PC-9 (cell line): Measurements from ENCODE around the gene IFITM1. TPM values are rescaled to one million over a fixed set of nuclear protein-coding genes. Genes with fewer than 3 reads are reported as not detected.

Experiments used
- BruUV-seq: library from RNA; stranded (reverse); fragments of 400-500 nt; replicated peaks from 2 replicates; lab custom pipeline; 2021; lab: Mats Ljungman, UMichigan
- CTCF ChIA-PET: fragments of 300-600 bp; sonication (Branson Sonifier 250); formaldehyde crosslinking; loops from one replicate; lab custom pipeline; 2022; ENCODE audit warnings: antibody characterized with exemption; lab: Charles Lee
- POLR2A ChIA-PET: fragments of 300-600 bp; sonication (Branson Sonifier 250); formaldehyde crosslinking; loops from one replicate; lab custom pipeline; 2022; ENCODE audit warnings: antibody characterized with exemption; ENCODE audit not compliant: unreplicated experiment; lab: Charles Lee
- DNase-seq, 2 experiments: peaks; one replicate each; pipeline versions ENCODE4 v3.0.0 to v3.0.0-alpha.2; 2015 to 2022; ENCODE audit warnings: mixed read lengths in 1 of 2
- H2AFZ ChIP-seq: fragments of 200-600 bp; sonication (generic); 2 replicates; pipeline ENCODE4 v1.8.1; 2017; ENCODE audit warnings: antibody characterized with exemption
- H3F3A ChIP-seq: fragments of 200-600 bp; sonication (generic); 2 replicates; pipeline ENCODE4 v1.8.1; 2017; ENCODE audit warnings: antibody characterized with exemption, mild to moderate bottlenecking, low read depth; ENCODE audit not compliant: insufficient read depth
- H3K27ac ChIP-seq: fragments of 200-600 bp; sonication (generic); 2 replicates; pipeline ENCODE4 v1.6.1; 2016; ENCODE audit warnings: mixed run types
- H3K27me3 ChIP-seq: fragments of 200-600 bp; sonication (generic); 2 replicates; pipeline ENCODE4 v1.6.1; 2016; ENCODE audit warnings: low read depth, mixed run types; ENCODE audit not compliant: insufficient read depth
- H3K36me3 ChIP-seq: fragments of 200-600 bp; sonication (generic); 2 replicates; pipeline ENCODE4 v1.6.1; 2016; ENCODE audit warnings: low read depth, mixed run types
- H3K4me1 ChIP-seq: fragments of 200-600 bp; sonication (generic); replicated peaks from 2 replicates; pipeline ENCODE4 v1.6.1; 2016; ENCODE audit warnings: mixed run types; ENCODE audit not compliant: insufficient read depth
- H3K4me2 ChIP-seq: fragments of 200-600 bp; sonication (generic); 2 replicates; pipeline ENCODE4 v1.6.1; 2017; ENCODE audit warnings: mixed run types
- H3K4me3 ChIP-seq: fragments of 200-600 bp; sonication (generic); 2 replicates; pipeline ENCODE4 v1.6.1; 2016; ENCODE audit warnings: mixed run types
- H3K79me2 ChIP-seq: fragments of 200-600 bp; sonication (generic); 2 replicates; pipeline ENCODE4 v1.6.1; 2017; ENCODE audit warnings: low read depth, mixed run types
- H3K9me2 ChIP-seq: fragments of 200-600 bp; sonication (generic); 2 replicates; pipeline ENCODE4 v1.8.1; 2017; ENCODE audit warnings: mild to moderate bottlenecking; ENCODE audit not compliant: insufficient read depth
- H3K9me3 ChIP-seq: fragments of 200-600 bp; sonication (generic); 2 replicates; pipeline ENCODE4 v1.8.1; 2016; ENCODE audit warnings: low read depth; ENCODE audit not compliant: insufficient read depth
- H4K20me1 ChIP-seq: fragments of 200-600 bp; sonication (generic); 2 replicates; pipeline ENCODE4 v1.8.1; 2017; ENCODE audit not compliant: insufficient read depth
- EZH2 ChIP-seq: fragments of 200-600 bp; sonication (generic); IDR thresholded peaks from 2 replicates; pipeline ENCODE4 v1.8.0; 2017; ENCODE audit warnings: antibody characterized with exemption, low read depth
- intact Hi-C: fragments of 100-400 bp; cut with micrococcal nuclease; formaldehyde crosslinking; loops from one replicate; pipeline ENCODE4 v1.10.0; 2022; ENCODE audit not compliant: unreplicated experiment
- total RNA-seq: library from RNA; stranded (reverse); gene quantifications from 2 replicates; pipeline ENCODE4 v1.2.3, GENCODE V29; 2021
- TF ChIP-seq, protein P1 (sequence below): fragments of 200-600 bp; sonication (generic); conservative IDR thresholded peaks from 2 replicates; pipeline ENCODE4 v1.6.1; 2017; ENCODE audit warnings: mixed run types, antibody characterized with exemption, mild to moderate bottlenecking, moderate library complexity

IFITM1 gene
- total RNA-seq, 1 experiment from 2014 or later, result 9.5 TPM

DNA sequence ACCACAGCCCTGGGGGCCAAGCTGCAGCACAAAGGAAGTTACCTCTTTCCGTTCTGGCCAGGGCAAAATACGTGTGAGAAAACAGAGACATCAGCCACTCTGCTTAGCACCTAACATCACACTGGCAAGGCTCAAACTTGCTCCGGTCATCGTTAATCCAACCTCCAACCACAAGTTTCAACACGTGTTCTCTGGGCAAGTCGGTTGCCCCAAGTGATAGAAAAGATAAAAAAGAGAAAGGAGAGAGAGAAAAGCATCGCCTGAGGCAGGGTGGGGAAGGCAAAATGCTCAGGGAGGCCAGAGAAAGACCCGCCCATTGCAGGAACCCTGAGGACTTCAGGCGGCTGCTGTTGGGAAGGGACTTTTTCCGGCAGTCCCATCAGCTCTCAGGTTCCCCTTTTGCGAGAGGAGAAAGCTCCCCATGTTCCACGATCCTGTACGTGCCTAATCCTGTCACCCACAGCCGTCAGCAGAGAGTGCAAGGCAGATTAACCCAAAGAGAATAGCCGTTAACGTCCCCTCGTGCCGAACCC, 36.9 kb downstream of the IFITM1 start:
- Histone ChIP-seq H3K4me2 (no peak overlapping the region), H3K27ac (no peak overlapping the region), H3K4me3 (no peak overlapping the region), H2AFZ (no peak overlapping the region), H3K27me3 (no peaks in the 10 kb centered on the region), H3K79me2 (no peaks in the 10 kb centered on the region), H3K4me1 (no peaks in the 10 kb centered on the region), H3K9me3 (no peaks in the 10 kb centered on the region), H3K36me3 (no peaks in the 10 kb centered on the region), H3K9me2 (no peaks in the 10 kb centered on the region), H4K20me1 (no peaks in the 10 kb centered on the region), H3F3A (peaks cover 7% of the 10 kb centered on the region; the same call in 1 of the 2 replicates)
- CTCF ChIA-PET, result no interaction called here
- intact Hi-C loops, result no loop called here
- POLR2A ChIA-PET, result no interaction called here
- BruUV-seq, result no TSS peak
- no peak for TF ChIP-seq EZH2
- TF ChIP-seq, protein P1, sequence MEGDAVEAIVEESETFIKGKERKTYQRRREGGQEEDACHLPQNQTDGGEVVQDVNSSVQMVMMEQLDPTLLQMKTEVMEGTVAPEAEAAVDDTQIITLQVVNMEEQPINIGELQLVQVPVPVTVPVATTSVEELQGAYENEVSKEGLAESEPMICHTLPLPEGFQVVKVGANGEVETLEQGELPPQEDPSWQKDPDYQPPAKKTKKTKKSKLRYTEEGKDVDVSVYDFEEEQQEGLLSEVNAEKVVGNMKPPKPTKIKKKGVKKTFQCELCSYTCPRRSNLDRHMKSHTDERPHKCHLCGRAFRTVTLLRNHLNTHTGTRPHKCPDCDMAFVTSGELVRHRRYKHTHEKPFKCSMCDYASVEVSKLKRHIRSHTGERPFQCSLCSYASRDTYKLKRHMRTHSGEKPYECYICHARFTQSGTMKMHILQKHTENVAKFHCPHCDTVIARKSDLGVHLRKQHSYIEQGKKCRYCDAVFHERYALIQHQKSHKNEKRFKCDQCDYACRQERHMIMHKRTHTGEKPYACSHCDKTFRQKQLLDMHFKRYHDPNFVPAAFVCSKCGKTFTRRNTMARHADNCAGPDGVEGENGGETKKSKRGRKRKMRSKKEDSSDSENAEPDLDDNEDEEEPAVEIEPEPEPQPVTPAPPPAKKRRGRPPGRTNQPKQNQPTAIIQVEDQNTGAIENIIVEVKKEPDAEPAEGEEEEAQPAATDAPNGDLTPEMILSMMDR, result no peak
- peak in 1 of 2 experiments; percentile 55 for DNase-seq

DNA sequence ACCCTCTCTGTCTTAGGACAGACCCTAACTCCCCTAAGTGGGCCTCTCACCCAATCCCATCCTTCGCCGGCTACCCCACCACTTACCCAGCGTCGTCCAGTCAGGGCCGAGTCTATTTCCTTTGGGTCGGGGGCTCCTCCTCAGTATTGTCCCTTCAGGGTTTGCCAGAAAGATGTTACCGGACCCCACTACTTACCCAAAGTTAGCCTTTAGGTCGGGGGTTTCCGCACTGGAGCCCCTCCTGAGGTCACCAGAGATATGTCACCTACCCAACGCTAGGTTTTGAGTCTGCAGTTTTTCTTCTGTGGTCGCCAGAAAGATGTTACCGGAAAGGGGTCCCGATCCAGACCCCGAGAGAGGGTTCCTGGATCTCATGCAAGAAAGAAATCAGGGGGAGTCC, 37.6 kb downstream of the IFITM1 start:
- Histone ChIP-seq H3K79me2 (no peaks in the 10 kb centered on the region), H3K9me2 (no peaks in the 10 kb centered on the region), H4K20me1 (no peaks in the 10 kb centered on the region), H3K4me3 (no peak overlapping the region), H2AFZ (no peak overlapping the region), H3K27me3 (no peaks in the 10 kb centered on the region), H3K27ac (no peak overlapping the region), H3K4me1 (no peaks in the 10 kb centered on the region), H3K36me3 (no peaks in the 10 kb centered on the region), H3K4me2 (no peak overlapping the region), H3K9me3 (no peaks in the 10 kb centered on the region), H3F3A (peaks cover 7% of the 10 kb centered on the region; the same call in 1 of the 2 replicates)
- POLR2A ChIA-PET, result no interaction called here
- TF ChIP-seq, protein P1, result no peak
- TF ChIP-seq EZH2, result no peak
- intact Hi-C loops, result no loop called here
- BruUV-seq, result no TSS peak
- CTCF ChIA-PET, result interaction anchor here (0.7 kb wide), 1 partner anchor 34 kb away, joined by 3 read pairs; no protein-coding TSS in a partner anchor
- no peak for DNase-seq

DNA sequence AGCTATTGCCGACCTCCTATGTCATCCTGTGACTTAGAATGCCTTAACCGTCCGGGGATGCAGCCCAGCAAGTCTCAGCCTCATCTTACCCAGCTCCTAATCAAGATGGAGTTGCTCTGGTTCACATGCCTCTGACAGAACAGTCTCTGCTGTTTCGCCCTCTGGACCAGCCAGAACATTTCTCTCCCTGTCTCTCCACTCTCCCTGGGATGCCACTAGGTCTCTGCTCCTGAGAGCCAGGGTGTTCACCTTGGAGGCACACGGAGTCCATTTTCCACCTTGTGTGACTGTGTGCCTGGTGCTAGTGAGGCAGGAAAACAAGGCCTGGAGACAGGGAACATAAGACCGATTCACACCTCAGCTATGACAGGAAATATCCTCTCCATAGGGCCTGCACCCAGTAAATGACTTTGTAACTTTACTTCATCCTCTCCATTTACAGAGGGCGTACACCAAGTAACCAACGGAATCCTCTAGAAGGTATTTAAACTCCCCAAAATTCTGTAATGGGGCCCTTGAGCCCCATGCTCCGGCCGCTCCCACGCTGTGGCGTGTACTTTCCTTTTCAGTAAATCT, 38.7 kb downstream of the IFITM1 start:
- H3K36me3 ChIP-seq, result no peaks in the 10 kb centered on the region
- H3K27ac ChIP-seq, result no peak overlapping the region
- no peaks in the 10 kb centered on the region for H4K20me1 ChIP-seq
- POLR2A ChIA-PET, result no interaction called here
- H3F3A ChIP-seq, result peaks cover 18% of the 10 kb centered on the region; the same call in 1 of the 2 replicates
- H3K27me3 ChIP-seq, result no peaks in the 10 kb centered on the region
- H3K4me1 ChIP-seq, result no peaks in the 10 kb centered on the region
- CTCF ChIA-PET, result no interaction called here
- H3K79me2 ChIP-seq, result no peaks in the 10 kb centered on the region
- no peak for DNase-seq
- no peaks in the 10 kb centered on the region for H3K9me3 ChIP-seq
- no TSS peak for BruUV-seq
- H3K4me2 ChIP-seq, result no peak overlapping the region
- TF ChIP-seq, protein P1, result no peak
- TF ChIP-seq EZH2, result no peak
- no peaks in the 10 kb centered on the region for H3K9me2 ChIP-seq
- H2AFZ ChIP-seq, result no peak overlapping the region
- intact Hi-C loops, result no loop called here
- H3K4me3 ChIP-seq, result no peak overlapping the region
